K562 (cell line): ENCODE measurements around the gene C3AR1. TPM values are rescaled to one million over a fixed set of nuclear protein-coding genes. Genes with fewer than 3 reads are reported as not detected.

Source experiments
- CBX2 ChIP-seq: fragments of 200-600 bp; sonication (generic); IDR thresholded peaks from one replicate; pipeline ENCODE4 v1.6.1; 2012; ENCODE audit warnings: mild to moderate bottlenecking, low read length, inconsistent platforms; ENCODE audit not compliant: insufficient read depth, poor library complexity, severe bottlenecking
- CXXC5 ChIP-seq: fragments of 250-450 bp; sonication (Bioruptor Pico); IDR thresholded peaks from 2 replicates; pipeline ENCODE4 v1.8.0; 2022; ENCODE audit warnings: inconsistent platforms, mild to moderate bottlenecking, moderate library complexity
- DIDO1 ChIP-seq: fragments of 450-650 bp; IDR thresholded peaks from 2 replicates; pipeline ENCODE4 v1.6.1; 2016; ENCODE audit warnings: low read depth, missing biosample characterization, missing genetic modification characterization
- ETV1 ChIP-seq: fragments of 450-650 bp; conservative IDR thresholded peaks from 2 replicates; pipeline ENCODE4 v1.6.1; 2016; ENCODE audit warnings: missing genetic modification characterization, control low read depth, low read depth, missing compliant biosample characterization
- PHF21A ChIP-seq: fragments of 450-650 bp; IDR thresholded peaks from 2 replicates; pipeline ENCODE4 v1.6.1; 2017; ENCODE audit warnings: low read depth, borderline replicate concordance
- PHF8 ChIP-seq: fragments of 200-600 bp; sonication (generic); IDR thresholded peaks from 2 replicates; pipeline ENCODE4 v1.6.1; 2012; ENCODE audit warnings: mixed run types, mild to moderate bottlenecking, inconsistent platforms, low read length, moderate library complexity, borderline replicate concordance
- RBM34 ChIP-seq: fragments of 200-400 bp; formaldehyde crosslinking; IDR thresholded peaks from 2 replicates; pipeline ENCODE4 v1.6.1; 2018; ENCODE audit warnings: low read length, borderline replicate concordance; ENCODE audit not compliant: insufficient read depth
- RUNX1 ChIP-seq: sonication (generic); IDR thresholded peaks from 2 replicates; pipeline ENCODE4 v1.6.1; 2016; ENCODE audit warnings: antibody characterized with exemption, low read depth
- TEAD2 ChIP-seq: fragments of 450-650 bp; IDR thresholded peaks from 2 replicates; pipeline ENCODE4 v1.6.1; 2016; ENCODE audit warnings: missing genetic modification characterization, control low read depth, missing compliant biosample characterization
- ZFP30 ChIP-seq: fragments of 250-450 bp; sonication (Bioruptor Pico); IDR thresholded peaks from 2 replicates; pipeline ENCODE4 v1.8.0; 2022; ENCODE audit warnings: moderate library complexity, mild to moderate bottlenecking, inconsistent platforms, borderline replicate concordance
- ZNF175 ChIP-seq: fragments of 200-800 bp; sonication (Bioruptor generic); IDR thresholded peaks from 2 replicates; pipeline ENCODE4 v1.6.1; 2016; ENCODE audit warnings: low read depth, mild to moderate bottlenecking, missing genetic modification characterization, missing compliant biosample characterization
- polyA plus RNA-seq, 8 experiments: library from polyadenylated mRNA; depleted of rRNA in 4 of 8; stranded (reverse) in 5 of 8; unstranded in 3 of 8; fragments of >200 nt; fragmentation: Nextera tagmentation in 2 of 8; fragmentation: Illumina TruSeq in 1 of 8; extraction: Ambion mirVana in 2 of 8; extraction: Trizol in 1 of 8; gene quantifications; 2 replicates each; pipeline versions ENCODE4 v1.2.1 to v1.2.3, GENCODE V29; 2011 to 2014; ENCODE audit warnings: inconsistent platforms in 1 of 8, missing spikeins in 1 of 8
- total RNA-seq, 7 experiments: library from RNA; depleted of rRNA in 6 of 7; stranded (reverse); fragments of >200 nt in 6 of 7; fragmentation: Illumina TruSeq in 2 of 7; extraction: Trizol in 2 of 7; gene quantifications; 2 replicates each; pipeline versions ENCODE4 v1.2.1 to v1.2.3, GENCODE V29; 2011 to 2021; ENCODE audit warnings: low replicate concordance in 1 of 7
- TF ChIP-seq, protein P1 (sequence below): fragments of 450-650 bp; IDR thresholded peaks from 2 replicates; pipeline ENCODE4 v1.6.1; 2016; ENCODE audit warnings: low read depth
- TF ChIP-seq, protein P2 (sequence below): sonication (generic); formaldehyde crosslinking; IDR thresholded peaks from 2 replicates; pipeline ENCODE4 v1.8.1; 2023; ENCODE audit warnings: mild to moderate bottlenecking, missing genetic modification reagents
- TF ChIP-seq, protein P3 (sequence below): fragments of 250-450 bp; sonication (Bioruptor Pico); IDR thresholded peaks from 2 replicates; pipeline ENCODE4 v1.4.0; 2020

C3AR1 gene
- total and polyA plus RNA-seq, 9 of the 15 experiments (the other 6 are each of a cell fraction or from before 2014, with no cell fraction given) = 2.2 to 12.9 (median 5.3) TPM

DNA sequence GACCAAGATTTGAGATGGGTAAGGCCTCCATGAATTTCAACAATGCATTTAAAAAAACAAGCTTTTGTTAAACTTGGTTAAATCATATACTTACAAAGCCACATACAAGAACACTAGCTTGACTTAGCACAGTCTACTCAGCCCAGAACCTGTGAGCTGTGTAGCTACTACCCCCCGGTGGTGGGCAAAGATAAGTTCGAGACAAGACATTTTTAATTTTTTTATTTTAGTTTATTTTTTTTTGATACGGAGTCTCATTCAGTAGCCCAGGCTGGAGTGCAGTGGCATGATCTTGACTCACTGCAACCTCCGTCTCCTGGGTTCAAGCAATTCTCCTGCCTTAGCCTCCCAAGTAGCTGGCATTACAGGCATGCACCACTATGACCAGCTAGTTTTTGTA lies 12.2 kb upstream of the C3AR1 start (continued):
- TF ChIP-seq DIDO1 (tag) (no peak), ETV1 (no peak), CXXC5 (no peak), TEAD2 (tag) (no peak), ZFP30 (no peak), CBX2 (no peak), PHF8 (no peak), ZNF175 (CRISPR knock-in tag) (no peak), RBM34 (no peak), RUNX1 (no peak), PHF21A (no peak)
- TF ChIP-seq, protein P1, sequence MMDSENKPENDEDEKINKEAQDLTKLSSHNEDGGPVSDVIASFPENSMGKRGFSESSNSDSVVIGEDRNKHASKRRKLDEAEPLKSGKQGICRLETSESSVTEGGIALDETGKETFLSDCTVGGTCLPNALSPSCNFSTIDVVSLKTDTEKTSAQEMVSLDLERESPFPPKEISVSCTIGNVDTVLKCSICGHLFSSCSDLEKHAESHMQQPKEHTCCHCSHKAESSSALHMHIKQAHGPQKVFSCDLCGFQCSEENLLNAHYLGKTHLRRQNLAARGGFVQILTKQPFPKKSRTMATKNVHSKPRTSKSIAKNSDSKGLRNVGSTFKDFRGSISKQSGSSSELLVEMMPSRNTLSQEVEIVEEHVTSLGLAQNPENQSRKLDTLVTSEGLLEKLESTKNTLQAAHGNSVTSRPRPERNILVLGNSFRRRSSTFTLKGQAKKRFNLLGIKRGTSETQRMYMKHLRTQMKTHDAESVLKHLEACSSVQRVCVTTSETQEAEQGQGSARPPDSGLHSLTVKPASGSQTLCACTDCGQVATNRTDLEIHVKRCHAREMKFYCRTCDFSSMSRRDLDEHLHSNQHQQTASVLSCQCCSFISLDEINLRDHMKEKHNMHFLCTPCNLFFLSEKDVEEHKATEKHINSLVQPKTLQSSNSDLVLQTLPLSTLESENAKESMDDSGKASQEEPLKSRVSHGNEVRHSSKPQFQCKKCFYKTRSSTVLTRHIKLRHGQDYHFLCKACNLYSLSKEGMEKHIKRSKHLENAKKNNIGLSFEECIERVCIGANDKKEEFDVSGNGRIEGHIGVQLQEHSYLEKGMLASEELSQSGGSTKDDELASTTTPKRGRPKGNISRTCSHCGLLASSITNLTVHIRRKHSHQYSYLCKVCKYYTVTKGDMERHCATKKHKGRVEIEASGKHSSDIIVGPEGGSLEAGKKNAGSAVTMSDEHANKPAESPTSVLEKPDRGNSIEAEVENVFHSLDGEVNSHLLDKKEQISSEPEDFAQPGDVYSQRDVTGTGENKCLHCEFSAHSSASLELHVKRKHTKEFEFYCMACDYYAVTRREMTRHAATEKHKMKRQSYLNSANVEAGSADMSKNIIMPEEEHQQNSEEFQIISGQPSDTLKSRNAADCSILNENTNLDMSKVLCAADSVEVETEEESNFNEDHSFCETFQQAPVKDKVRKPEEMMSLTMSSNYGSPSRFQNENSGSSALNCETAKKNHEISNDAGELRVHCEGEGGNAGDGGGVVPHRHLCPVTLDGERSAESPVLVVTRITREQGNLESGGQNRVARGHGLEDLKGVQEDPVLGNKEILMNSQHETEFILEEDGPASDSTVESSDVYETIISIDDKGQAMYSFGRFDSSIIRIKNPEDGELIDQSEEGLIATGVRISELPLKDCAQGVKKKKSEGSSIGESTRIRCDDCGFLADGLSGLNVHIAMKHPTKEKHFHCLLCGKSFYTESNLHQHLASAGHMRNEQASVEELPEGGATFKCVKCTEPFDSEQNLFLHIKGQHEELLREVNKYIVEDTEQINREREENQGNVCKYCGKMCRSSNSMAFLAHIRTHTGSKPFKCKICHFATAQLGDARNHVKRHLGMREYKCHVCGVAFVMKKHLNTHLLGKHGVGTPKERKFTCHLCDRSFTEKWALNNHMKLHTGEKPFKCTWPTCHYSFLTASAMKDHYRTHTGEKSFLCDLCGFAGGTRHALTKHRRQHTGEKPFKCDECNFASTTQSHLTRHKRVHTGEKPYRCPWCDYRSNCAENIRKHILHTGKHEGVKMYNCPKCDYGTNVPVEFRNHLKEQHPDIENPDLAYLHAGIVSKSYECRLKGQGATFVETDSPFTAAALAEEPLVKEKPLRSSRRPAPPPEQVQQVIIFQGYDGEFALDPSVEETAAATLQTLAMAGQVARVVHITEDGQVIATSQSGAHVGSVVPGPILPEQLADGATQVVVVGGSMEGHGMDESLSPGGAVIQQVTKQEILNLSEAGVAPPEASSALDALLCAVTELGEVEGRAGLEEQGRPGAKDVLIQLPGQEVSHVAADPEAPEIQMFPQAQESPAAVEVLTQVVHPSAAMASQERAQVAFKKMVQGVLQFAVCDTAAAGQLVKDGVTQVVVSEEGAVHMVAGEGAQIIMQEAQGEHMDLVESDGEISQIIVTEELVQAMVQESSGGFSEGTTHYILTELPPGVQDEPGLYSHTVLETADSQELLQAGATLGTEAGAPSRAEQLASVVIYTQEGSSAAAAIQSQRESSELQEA = no peak
- TF ChIP-seq, protein P2, sequence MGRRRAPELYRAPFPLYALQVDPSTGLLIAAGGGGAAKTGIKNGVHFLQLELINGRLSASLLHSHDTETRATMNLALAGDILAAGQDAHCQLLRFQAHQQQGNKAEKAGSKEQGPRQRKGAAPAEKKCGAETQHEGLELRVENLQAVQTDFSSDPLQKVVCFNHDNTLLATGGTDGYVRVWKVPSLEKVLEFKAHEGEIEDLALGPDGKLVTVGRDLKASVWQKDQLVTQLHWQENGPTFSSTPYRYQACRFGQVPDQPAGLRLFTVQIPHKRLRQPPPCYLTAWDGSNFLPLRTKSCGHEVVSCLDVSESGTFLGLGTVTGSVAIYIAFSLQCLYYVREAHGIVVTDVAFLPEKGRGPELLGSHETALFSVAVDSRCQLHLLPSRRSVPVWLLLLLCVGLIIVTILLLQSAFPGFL (CRISPR knock-in tag) = no peak
- TF ChIP-seq, protein P3, sequence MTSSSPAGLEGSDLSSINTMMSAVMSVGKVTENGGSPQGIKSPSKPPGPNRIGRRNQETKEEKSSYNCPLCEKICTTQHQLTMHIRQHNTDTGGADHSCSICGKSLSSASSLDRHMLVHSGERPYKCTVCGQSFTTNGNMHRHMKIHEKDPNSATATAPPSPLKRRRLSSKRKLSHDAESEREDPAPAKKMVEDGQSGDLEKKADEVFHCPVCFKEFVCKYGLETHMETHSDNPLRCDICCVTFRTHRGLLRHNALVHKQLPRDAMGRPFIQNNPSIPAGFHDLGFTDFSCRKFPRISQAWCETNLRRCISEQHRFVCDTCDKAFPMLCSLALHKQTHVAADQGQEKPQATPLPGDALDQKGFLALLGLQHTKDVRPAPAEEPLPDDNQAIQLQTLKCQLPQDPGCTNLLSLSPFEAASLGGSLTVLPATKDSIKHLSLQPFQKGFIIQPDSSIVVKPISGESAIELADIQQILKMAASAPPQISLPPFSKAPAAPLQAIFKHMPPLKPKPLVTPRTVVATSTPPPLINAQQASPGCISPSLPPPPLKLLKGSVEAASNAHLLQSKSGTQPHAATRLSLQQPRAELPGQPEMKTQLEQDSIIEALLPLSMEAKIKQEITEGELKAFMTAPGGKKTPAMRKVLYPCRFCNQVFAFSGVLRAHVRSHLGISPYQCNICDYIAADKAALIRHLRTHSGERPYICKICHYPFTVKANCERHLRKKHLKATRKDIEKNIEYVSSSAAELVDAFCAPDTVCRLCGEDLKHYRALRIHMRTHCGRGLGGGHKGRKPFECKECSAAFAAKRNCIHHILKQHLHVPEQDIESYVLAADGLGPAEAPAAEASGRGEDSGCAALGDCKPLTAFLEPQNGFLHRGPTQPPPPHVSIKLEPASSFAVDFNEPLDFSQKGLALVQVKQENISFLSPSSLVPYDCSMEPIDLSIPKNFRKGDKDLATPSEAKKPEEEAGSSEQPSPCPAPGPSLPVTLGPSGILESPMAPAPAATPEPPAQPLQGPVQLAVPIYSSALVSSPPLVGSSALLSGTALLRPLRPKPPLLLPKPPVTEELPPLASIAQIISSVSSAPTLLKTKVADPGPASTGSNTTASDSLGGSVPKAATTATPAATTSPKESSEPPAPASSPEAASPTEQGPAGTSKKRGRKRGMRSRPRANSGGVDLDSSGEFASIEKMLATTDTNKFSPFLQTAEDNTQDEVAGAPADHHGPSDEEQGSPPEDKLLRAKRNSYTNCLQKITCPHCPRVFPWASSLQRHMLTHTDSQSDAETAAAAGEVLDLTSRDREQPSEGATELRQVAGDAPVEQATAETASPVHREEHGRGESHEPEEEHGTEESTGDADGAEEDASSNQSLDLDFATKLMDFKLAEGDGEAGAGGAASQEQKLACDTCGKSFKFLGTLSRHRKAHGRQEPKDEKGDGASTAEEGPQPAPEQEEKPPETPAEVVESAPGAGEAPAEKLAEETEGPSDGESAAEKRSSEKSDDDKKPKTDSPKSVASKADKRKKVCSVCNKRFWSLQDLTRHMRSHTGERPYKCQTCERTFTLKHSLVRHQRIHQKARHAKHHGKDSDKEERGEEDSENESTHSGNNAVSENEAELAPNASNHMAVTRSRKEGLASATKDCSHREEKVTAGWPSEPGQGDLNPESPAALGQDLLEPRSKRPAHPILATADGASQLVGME (CRISPR knock-in tag) = no peak
- TF ChIP-seq, all 486 proteins: peak for 6
